OCI-LY7 (cell line): Measurements from ENCODE around the gene EPRS1. TPM values are rescaled to one million over a fixed set of nuclear protein-coding genes. Genes with fewer than 3 reads are reported as not detected.
A peak's percentile ranks its signal among the peaks of the same experiment; 100 is the strongest.

ENCODE experiments used
- Bru-seq: library from RNA; stranded (reverse); fragments of 400-500 nt; gene quantifications from one replicate; lab custom pipeline; 2021; lab: Mats Ljungman, UMichigan
- BruChase-seq, 2 experiments: library from RNA; stranded (reverse); fragments of 400-500 nt; gene quantifications; one replicate each; lab custom pipeline; 2021; lab: Mats Ljungman, UMichigan
- BruUV-seq: library from RNA; stranded (reverse); fragments of 400-500 nt; replicated peaks from 2 replicates; lab custom pipeline; 2021; lab: Mats Ljungman, UMichigan
- CTCF ChIA-PET: fragments of 300-600 bp; sonication (Branson Sonifier 250); formaldehyde crosslinking; loops from one replicate; lab custom pipeline; 2022; ENCODE audit warnings: antibody characterized with exemption; ENCODE audit not compliant: unreplicated experiment; lab: Charles Lee
- POLR2A ChIA-PET: fragments of 300-600 bp; sonication (Branson Sonifier 250); formaldehyde crosslinking; loops from one replicate; lab custom pipeline; 2022; ENCODE audit warnings: antibody characterized with exemption; lab: Charles Lee
- DNase-seq: peaks from one replicate; pipeline ENCODE4 v3.0.0-alpha.2; 2015; ENCODE audit warnings: low spot score
- H2AFZ ChIP-seq: fragments of 200-600 bp; sonication (generic), shearing (Covaris generic); 2 replicates; pipeline ENCODE4 v1.6.1; 2014; ENCODE audit warnings: mild to moderate bottlenecking, antibody characterized with exemption, low read length, moderate library complexity
- H3K27ac ChIP-seq: fragments of 200-600 bp; sonication (generic); 2 replicates; pipeline ENCODE4 v1.5.1; 2014; ENCODE audit warnings: mixed run types, low read depth, mild to moderate bottlenecking, moderate library complexity, low read length, inconsistent platforms; ENCODE audit not compliant: poor library complexity, severe bottlenecking
- H3K36me3 ChIP-seq: fragments of 200-600 bp; sonication (generic); 2 replicates; pipeline ENCODE4 v1.6.1; 2014; ENCODE audit warnings: mild to moderate bottlenecking, antibody characterized with exemption, low read length, moderate library complexity, mixed read lengths; ENCODE audit not compliant: insufficient read depth
- H3K4me1 ChIP-seq: fragments of 200-600 bp; sonication (generic); 2 replicates; pipeline ENCODE4 v1.5.1; 2014; ENCODE audit warnings: mild to moderate bottlenecking, low read length; ENCODE audit not compliant: insufficient read depth, poor library complexity, severe bottlenecking
- H3K4me2 ChIP-seq: fragments of 200-600 bp; sonication (generic); 2 replicates; pipeline ENCODE4 v1.6.1; 2014; ENCODE audit warnings: mild to moderate bottlenecking, low read length
- H3K4me3 ChIP-seq: fragments of 200-600 bp; sonication (generic); 2 replicates; pipeline ENCODE4 v1.5.1; 2014; ENCODE audit warnings: mild to moderate bottlenecking, low read depth, low read length; ENCODE audit not compliant: poor library complexity, severe bottlenecking
- H3K79me2 ChIP-seq: fragments of 200-600 bp; sonication (generic); 2 replicates; pipeline ENCODE4 v1.6.1; 2016; ENCODE audit warnings: low read depth, mild to moderate bottlenecking, low read length, moderate library complexity, mixed read lengths; ENCODE audit not compliant: insufficient read depth
- H3K9me2 ChIP-seq: fragments of 200-600 bp; sonication (generic); 2 replicates; pipeline ENCODE4 v1.6.1; 2016; ENCODE audit warnings: mild to moderate bottlenecking, low read length, mixed read lengths; ENCODE audit not compliant: insufficient read depth
- H3K9me3 ChIP-seq: fragments of 200-600 bp; sonication (generic); 2 replicates; pipeline ENCODE4 v1.6.1; 2014; ENCODE audit warnings: mild to moderate bottlenecking, mixed run types, low read length, mixed read lengths
- H4K20me1 ChIP-seq: fragments of 200-600 bp; sonication (generic); 2 replicates; pipeline ENCODE4 v1.6.1; 2014; ENCODE audit warnings: mild to moderate bottlenecking, antibody characterized with exemption, low read length, moderate library complexity, mixed read lengths; ENCODE audit not compliant: insufficient read depth
- EZH2phosphoT487 ChIP-seq: fragments of 200-600 bp; sonication (generic); IDR thresholded peaks from 2 replicates; pipeline ENCODE4 v1.6.1; 2018; ENCODE audit warnings: low read depth, borderline replicate concordance, mild to moderate bottlenecking, mixed run types, antibody characterized with exemption, low read length, moderate library complexity, mixed read lengths
- intact Hi-C: fragments of 100-400 bp; cut with micrococcal nuclease; formaldehyde crosslinking; loops from one replicate; pipeline ENCODE4 v1.10.0; 2022; ENCODE audit not compliant: unreplicated experiment
- long read RNA-seq: library from polyadenylated mRNA; stranded (forward); transcript quantifications from one replicate; pipeline ENCODE4 v2.0.0, GENCODE V29; 2022
- total RNA-seq, 2 experiments: library from RNA; depleted of rRNA in 1 of 2; stranded (reverse); fragments of >200 nt in 1 of 2; shearing (Covaris generic) in 1 of 2; gene quantifications; 2 replicates each; pipeline ENCODE4 v1.2.3, GENCODE V29; 2014 to 2022
- TF ChIP-seq, protein P1 (sequence below): fragments of 200-600 bp; sonication (generic); conservative IDR thresholded peaks from 2 replicates; pipeline ENCODE4 v1.5.1; 2014; ENCODE audit warnings: mild to moderate bottlenecking, antibody characterized with exemption, low read length, moderate library complexity, mixed read lengths

Gene EPRS1
- 93.1 and 101 TPM in 2 replicates for total RNA-seq (2014; rRNA removed; shearing (Covaris generic))
- total RNA-seq (2022), result 174 and 175 TPM in 2 replicates
- percentile 92 among the genes with signal in this experiment for Bru-seq, nascent RNA
- percentile 94 among the genes with signal in this experiment for BruChase-seq, experiment 1, labeled RNA remaining after a 6-hour chase
- BruChase-seq, experiment 2, labeled RNA remaining after a 2-hour chase, result percentile 89 among the genes with signal in this experiment
- long read RNA-seq, full-length matches to known transcripts, result 195 of 263 reads
- long read RNA-seq, partial matches to known transcripts, result 47 of 263 reads
- long read RNA-seq, other reads (novel, unspliced or antisense), result 21 of 263 reads

DNA sequence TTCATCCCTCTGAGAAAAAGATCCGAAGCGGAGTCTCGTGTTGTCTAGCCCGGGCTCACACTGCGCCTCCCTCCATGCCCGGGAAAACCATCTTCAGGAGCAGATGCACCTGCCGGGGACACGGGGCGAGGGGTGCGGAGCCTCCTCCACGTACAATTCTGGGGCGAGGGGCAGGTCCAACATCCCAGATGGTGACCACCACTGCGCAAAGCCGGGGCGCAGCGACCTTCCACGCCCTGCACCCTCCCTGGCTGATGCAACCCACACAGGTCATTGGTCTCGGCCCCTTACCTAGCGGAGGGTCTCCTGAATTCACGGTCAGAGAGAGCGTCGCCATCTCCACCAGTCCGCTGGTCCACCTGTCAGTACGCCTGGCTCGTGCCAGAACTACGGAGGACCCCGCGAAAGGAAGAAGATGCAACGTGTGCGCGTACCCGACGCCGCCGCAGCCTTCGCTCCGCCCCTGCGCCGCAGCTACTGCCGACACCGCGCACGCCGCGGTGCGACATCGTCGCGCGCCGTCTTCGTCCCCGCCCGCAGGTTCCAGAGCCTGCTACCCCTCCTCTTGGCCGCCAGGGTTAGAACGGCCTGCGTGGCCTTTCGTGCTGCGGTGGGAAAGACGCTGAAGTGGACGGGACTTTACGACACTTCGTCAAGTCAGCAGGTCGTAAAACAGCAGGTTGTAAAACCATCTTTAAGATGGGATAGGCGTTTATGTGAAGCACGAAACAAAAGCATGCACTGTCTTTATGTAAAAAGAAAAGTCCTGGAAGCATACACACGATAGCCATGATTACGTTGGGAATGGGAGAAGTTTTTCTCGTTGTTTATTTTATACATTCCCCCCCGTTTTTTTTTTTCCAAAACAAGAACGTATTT, at the start of gene EPRS1:
Gene EPRS1, minus strand, starts transcription at position 454 of the 879 bp plus-strand sequence. Its CDS starts 117 bp downstream, at position 337.
- Histone ChIP-seq H3K9me2 (no peaks in the 10 kb centered on the region), H3K4me2 (peak within 1 kb of the TSS; percentile 80), H3K4me3 (peak within 1 kb of the TSS; percentile 89), H3K27ac (peak within 1 kb of the TSS; percentile 74), H3K9me3 (no peaks in the 10 kb centered on the region), H3K79me2 (peaks cover 49% of the 10 kb centered on the region), H3K4me1 (peaks cover 25% of the 10 kb centered on the region), H2AFZ (peak within 1 kb of the TSS; percentile 81; the same call in 1 of the 2 replicates), H3K36me3 (peaks cover 29% of the 10 kb centered on the region), H4K20me1 (peaks cover 12% of the 10 kb centered on the region; the same call in 1 of the 2 replicates)
- no peak for TF ChIP-seq EZH2phosphoT487
- TF ChIP-seq, protein P1, sequence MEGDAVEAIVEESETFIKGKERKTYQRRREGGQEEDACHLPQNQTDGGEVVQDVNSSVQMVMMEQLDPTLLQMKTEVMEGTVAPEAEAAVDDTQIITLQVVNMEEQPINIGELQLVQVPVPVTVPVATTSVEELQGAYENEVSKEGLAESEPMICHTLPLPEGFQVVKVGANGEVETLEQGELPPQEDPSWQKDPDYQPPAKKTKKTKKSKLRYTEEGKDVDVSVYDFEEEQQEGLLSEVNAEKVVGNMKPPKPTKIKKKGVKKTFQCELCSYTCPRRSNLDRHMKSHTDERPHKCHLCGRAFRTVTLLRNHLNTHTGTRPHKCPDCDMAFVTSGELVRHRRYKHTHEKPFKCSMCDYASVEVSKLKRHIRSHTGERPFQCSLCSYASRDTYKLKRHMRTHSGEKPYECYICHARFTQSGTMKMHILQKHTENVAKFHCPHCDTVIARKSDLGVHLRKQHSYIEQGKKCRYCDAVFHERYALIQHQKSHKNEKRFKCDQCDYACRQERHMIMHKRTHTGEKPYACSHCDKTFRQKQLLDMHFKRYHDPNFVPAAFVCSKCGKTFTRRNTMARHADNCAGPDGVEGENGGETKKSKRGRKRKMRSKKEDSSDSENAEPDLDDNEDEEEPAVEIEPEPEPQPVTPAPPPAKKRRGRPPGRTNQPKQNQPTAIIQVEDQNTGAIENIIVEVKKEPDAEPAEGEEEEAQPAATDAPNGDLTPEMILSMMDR, result peak; percentile 54
- DNase-seq, result peak; percentile 98
- POLR2A ChIA-PET, result interaction anchor here (0.7 kb wide), 1 partner anchor 80 kb away, joined by 4 read pairs; no protein-coding TSS in a partner anchor
- TSS peak; percentile 55 for BruUV-seq
- CTCF ChIA-PET, result no interaction called here
- intact Hi-C loops, result loop anchor here (1.0 kb wide), 1 partner anchor 40 kb away; no protein-coding TSS in a partner anchor

DNA sequence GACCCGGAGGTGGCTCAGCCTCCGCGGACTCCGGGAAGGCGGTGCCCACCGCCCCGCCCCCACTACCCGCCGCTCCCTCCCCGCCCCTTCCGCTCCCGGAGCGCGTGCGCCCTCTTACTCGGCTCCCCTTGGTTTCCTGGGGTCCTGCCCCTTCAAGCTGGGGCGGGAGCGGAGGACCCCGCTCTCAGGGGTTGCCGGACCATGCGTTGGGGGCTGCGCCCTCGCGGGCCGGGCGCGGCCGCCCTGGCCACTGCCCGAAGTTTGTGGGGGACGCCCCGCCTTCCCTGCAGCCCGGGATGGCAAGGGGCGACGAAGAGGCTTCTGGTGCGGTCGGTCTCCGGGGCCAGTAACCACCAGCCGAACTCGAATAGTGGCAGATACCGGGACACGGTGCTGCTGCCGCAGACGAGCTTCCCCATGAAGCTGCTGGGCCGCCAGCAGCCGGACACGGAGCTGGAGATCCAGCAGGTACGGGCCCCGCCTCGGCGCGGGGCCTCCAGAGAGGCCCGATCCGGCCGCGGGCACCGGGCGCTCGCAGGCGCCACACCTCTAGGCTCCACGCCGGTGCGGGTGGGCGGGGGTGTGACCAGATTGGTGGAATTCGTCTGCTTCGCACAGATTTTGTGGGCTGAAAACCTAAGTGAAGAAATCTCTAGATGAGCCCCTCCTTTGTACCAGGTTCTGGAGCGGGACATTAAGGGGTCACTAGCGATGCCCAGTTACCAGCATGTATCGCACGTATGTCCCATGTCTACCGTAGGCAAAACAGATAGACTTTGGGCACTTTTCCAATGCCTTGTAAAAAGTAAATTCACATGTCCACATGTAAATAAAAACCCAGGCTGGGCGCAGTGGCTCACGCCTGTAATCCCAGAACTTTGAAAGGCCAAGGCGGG, 48.0 kb upstream of the EPRS1 start, which contains the start of gene IARS2:
Gene IARS2, plus strand, starts transcription at position 117 of the 896 bp plus-strand sequence. Its CDS starts 85 bp downstream, at position 202.
- peaks cover 29% of the 10 kb centered on the region for H3K79me2 ChIP-seq
- intact Hi-C loops, result loop anchor here (5.0 kb wide), 1 partner anchor 1807 kb away; the partner anchor contains the start of gene RRP15
- peak; percentile 92 for DNase-seq
- peaks cover 25% of the 10 kb centered on the region for H3K4me1 ChIP-seq
- no peaks in the 10 kb centered on the region for H4K20me1 ChIP-seq
- ChIA-PET POLR2A (interaction anchor here (0.6 to 1.6 kb wide), 6 partner anchors 9 to 1971 kb away, joined by 3 to 7 read pairs (median 4); no protein-coding TSS in a partner anchor), CTCF (interaction anchor here (0.6 kb wide), 1 partner anchor 21 kb away, joined by 3 read pairs; no protein-coding TSS in a partner anchor)
- BruUV-seq, result no TSS peak
- peak within 1 kb of the TSS; percentile 87 for H3K4me3 ChIP-seq
- H3K27ac ChIP-seq, result peak within 1 kb of the TSS; percentile 47
- peaks cover 26% of the 10 kb centered on the region for H3K36me3 ChIP-seq
- no peaks in the 10 kb centered on the region for H3K9me2 ChIP-seq
- H3K9me3 ChIP-seq, result no peaks in the 10 kb centered on the region
- peak within 1 kb of the TSS; percentile 82 for H2AFZ ChIP-seq
- H3K4me2 ChIP-seq, result peak within 1 kb of the TSS; percentile 89
- TF ChIP-seq EZH2phosphoT487, result no peak
- TF ChIP-seq, protein P1, result no peak
